Psoas muscle (tissue), 8 donors: Measurements from ENCODE around the gene ZNF385D. TPM values are rescaled to one million over a fixed set of nuclear protein-coding genes. Genes with fewer than 3 reads are reported as not detected.
A peak's percentile ranks its signal among the peaks of the same experiment; 100 is the strongest.

Experiments used
- ATAC-seq, 4 donors: fragments of 200-7000 bp; cut with Tn5 transposase; one replicate each; pipeline ENCODE4 v1.9.1; 2020; ENCODE audit warnings: moderate library complexity in 3 of 4, mild to moderate bottlenecking in 2 of 4
- DNase-seq, 2 donors: peaks; one replicate each; pipeline ENCODE4 v3.0.0-alpha.2; 2020
- H3K27ac ChIP-seq: fragments of 200-600 bp; one replicate; pipeline ENCODE4 v1.8.0; 2022
- H3K27me3 ChIP-seq, 3 donors: fragments of 200-600 bp in 1 of 3; one replicate each; pipeline versions ENCODE4 v1.6.1 to v1.8.0; 2013 to 2022; ENCODE audit warnings: low read length in 2 of 3, mild to moderate bottlenecking in 2 of 3, moderate library complexity in 1 of 3; ENCODE audit not compliant: insufficient read depth in 3 of 3
- H3K36me3 ChIP-seq, 2 donors: fragments of 200-600 bp in 1 of 2; one replicate each; pipeline versions ENCODE4 v1.6.1 to v1.8.0; 2013 to 2022; ENCODE audit warnings: low read depth in 1 of 2, mild to moderate bottlenecking in 1 of 2, moderate library complexity in 1 of 2; ENCODE audit not compliant: insufficient read depth in 1 of 2
- H3K4me1 ChIP-seq: fragments of 200-600 bp; one replicate; pipeline ENCODE4 v1.8.0; 2022
- H3K4me3 ChIP-seq: fragments of 200-600 bp; one replicate; pipeline ENCODE4 v1.8.0; 2022; ENCODE audit warnings: mild to moderate bottlenecking
- H3K9me3 ChIP-seq: fragments of 200-600 bp; one replicate; pipeline ENCODE4 v1.8.0; 2022
- WGBS, 3 donors: extraction: QIAGEN DNeasy Blood & Tissue Kit; methylation state at CpG; one replicate each; pipeline versions ENCODE4 v1.1.6 to v1.1.7; 2013; 5-methylcytosine and 5-hydroxymethylcytosine counted together
- intact Hi-C, 2 donors: fragments of 100-400 bp; cut with DNase I; formaldehyde crosslinking; loops; one replicate each; pipeline versions ENCODE4 v1.11.0 to v1.14.2; 2022
- polyA plus RNA-seq, 3 donors: library from polyadenylated mRNA; stranded (reverse); fragments of 200-250 nt; gene quantifications; one replicate each; pipeline ENCODE4 v1.2.3, GENCODE V29; 2013
- total RNA-seq, 4 donors: library from RNA; stranded (reverse); fragmentation: NEBNext Ultra II Directional in 2 of 4; extraction: Animal tissue kit (Norgen Biotek cat#: 25700) in 2 of 4; gene quantifications; one replicate each; pipeline versions ENCODE4 v1.2.1 to v1.2.4, GENCODE V29; 2021 to 2023
- TF ChIP-seq, protein P1 (sequence below): fragments of 200-600 bp; IDR thresholded peaks from one replicate; pipeline ENCODE4 v1.8.0; 2022; ENCODE audit warnings: antibody characterized with exemption
- donor health status: healthy with polysubstance abuse.
- donor health status: DM: no; HTN: no; CAD: no; lungs with moderate emphysema.
- donor health status: Bipolar disorder and iron deficiency.
- donor health status: healthy.
- donor health status: DM: yes; HTN: yes; CAD: no.
- donor health status: DM: no; HTN: no; CAD: no.
- donor health status: DM: no; HTN: no; CAD: no.
- donor health status: DM: yes; HTN: yes; CAD: no.

The ZNF385D gene
- total and polyA plus RNA-seq, 7 donors: 0.55 to 8.7 (median 3.7) TPM

- no peak for ATAC-seq
- Histone ChIP-seq H3K27me3 (no peaks in the 10 kb centered on the region), H3K36me3 (no peaks in the 10 kb centered on the region), H3K4me1 (peaks cover 3% of the 10 kb centered on the region), H3K9me3 (no peaks in the 10 kb centered on the region), H3K4me3 (no peak overlapping the region), H3K27ac (peak overlapping the region; percentile 17)
- no peak for DNase-seq
- TF ChIP-seq, protein P1, sequence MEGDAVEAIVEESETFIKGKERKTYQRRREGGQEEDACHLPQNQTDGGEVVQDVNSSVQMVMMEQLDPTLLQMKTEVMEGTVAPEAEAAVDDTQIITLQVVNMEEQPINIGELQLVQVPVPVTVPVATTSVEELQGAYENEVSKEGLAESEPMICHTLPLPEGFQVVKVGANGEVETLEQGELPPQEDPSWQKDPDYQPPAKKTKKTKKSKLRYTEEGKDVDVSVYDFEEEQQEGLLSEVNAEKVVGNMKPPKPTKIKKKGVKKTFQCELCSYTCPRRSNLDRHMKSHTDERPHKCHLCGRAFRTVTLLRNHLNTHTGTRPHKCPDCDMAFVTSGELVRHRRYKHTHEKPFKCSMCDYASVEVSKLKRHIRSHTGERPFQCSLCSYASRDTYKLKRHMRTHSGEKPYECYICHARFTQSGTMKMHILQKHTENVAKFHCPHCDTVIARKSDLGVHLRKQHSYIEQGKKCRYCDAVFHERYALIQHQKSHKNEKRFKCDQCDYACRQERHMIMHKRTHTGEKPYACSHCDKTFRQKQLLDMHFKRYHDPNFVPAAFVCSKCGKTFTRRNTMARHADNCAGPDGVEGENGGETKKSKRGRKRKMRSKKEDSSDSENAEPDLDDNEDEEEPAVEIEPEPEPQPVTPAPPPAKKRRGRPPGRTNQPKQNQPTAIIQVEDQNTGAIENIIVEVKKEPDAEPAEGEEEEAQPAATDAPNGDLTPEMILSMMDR: no peak
- intact Hi-C loops: no loop called here
Observed at GRCh38 chr3:21682206-21682605, 68.8 kb downstream of the ZNF385D start.

DNA sequence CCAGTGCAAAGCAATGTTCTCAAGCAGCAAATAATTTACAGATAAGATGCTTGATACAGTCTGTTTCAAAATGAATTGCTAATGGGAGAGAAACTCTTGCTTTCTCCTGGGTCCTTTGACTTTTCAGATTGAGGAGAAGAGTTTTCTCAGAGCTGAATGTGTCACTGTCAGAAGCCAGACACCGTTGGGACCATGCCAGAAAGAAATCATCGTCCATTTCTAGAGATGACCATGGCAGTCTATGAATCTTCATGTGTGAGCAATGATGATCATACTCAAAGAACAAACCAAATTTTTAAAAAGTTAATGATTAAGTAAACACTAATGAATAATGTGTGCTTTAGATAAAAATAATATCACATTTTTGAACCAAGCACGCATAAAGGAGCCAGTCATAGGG lies 77.6 kb downstream of the ZNF385D start:
- no peaks in the 10 kb centered on the region for H3K27me3 ChIP-seq
- ATAC-seq: no peak
- WGBS, 3 donors: 52 to 70% (median 57%) methylated on average over 3 of the region's 3 CpGs
- no peak overlapping the region for H3K4me3 ChIP-seq
- intact Hi-C loops: no loop called here
- no peak for DNase-seq
- H3K27ac ChIP-seq: no peak overlapping the region
- TF ChIP-seq, protein P1: no peak
- no peaks in the 10 kb centered on the region for H3K9me3 ChIP-seq
- H3K4me1 ChIP-seq: no peaks in the 10 kb centered on the region
- H3K36me3 ChIP-seq: no peaks in the 10 kb centered on the region

DNA sequence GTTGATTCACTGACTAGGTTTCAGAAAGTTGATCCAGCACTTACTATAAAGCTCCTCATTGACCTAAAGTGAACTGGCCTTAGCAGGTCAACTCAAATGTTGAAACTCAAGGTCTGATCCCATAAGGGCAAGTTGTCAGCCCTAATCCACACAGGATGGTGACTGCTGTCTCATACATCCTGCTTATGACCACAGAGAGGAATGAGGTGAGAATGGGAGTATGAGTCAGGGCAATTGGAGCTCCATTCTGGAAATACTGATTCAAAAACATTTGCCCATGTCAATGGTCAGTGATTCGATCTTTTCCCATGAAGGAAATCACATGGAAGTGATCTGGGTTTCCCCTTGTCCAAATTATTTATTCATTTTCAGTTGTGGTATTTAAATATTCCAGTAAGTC lies 78.7 kb downstream of the ZNF385D start:
- ATAC-seq (peak; percentile 32 to 95 (median 76)), DNase-seq (no peak)
- WGBS, 3 donors: 19 to 39% (median 37%) methylated on average over 1 of the region's 1 CpG
- Histone ChIP-seq H3K36me3 (no peaks in the 10 kb centered on the region), H3K4me3 (no peak overlapping the region), H3K4me1 (no peaks in the 10 kb centered on the region), H3K27me3 (no peaks in the 10 kb centered on the region), H3K9me3 (no peaks in the 10 kb centered on the region), H3K27ac (no peak overlapping the region)
- intact Hi-C loops: no loop called here
- TF ChIP-seq, protein P1: no peak

- no peak for ATAC-seq
- TF ChIP-seq, protein P1: no peak
- no peaks in the 10 kb centered on the region for H3K27me3 ChIP-seq
- H3K9me3 ChIP-seq: no peaks in the 10 kb centered on the region
- no peaks in the 10 kb centered on the region for H3K36me3 ChIP-seq
- 83 to 94% (median 89%) methylated on average over 6 of the region's 6 CpGs for WGBS, 3 donors
- H3K4me1 ChIP-seq: no peaks in the 10 kb centered on the region
- no peak overlapping the region for H3K27ac ChIP-seq
- H3K4me3 ChIP-seq: no peak overlapping the region
- intact Hi-C loops: no loop called here
- DNase-seq: no peak
Observed at GRCh38 chr3:21670386-21670785, 80.6 kb downstream of the ZNF385D start.

- 47 to 75% (median 66%) methylated on average over 1 of the region's 1 CpG for WGBS, 3 donors
- no peak overlapping the region for H3K27ac ChIP-seq
- H3K27me3 ChIP-seq: no peaks in the 10 kb centered on the region
- DNase-seq: no peak
- no peak for ATAC-seq
- no peaks in the 10 kb centered on the region for H3K9me3 ChIP-seq
- no peaks in the 10 kb centered on the region for H3K4me1 ChIP-seq
- intact Hi-C loops: no loop called here
- TF ChIP-seq, protein P1: no peak
- no peak overlapping the region for H3K4me3 ChIP-seq
- no peaks in the 10 kb centered on the region for H3K36me3 ChIP-seq
Observed at GRCh38 chr3:21668012-21668411, 83.0 kb downstream of the ZNF385D start.
